DND-41 (cell line): ENCODE data around the gene PPP1R13L.

ENCODE experiments used
- ATAC-seq: fragments of 200-7000 bp; cut with Tn5 transposase; 3 replicates; pipeline ENCODE4 v1.9.1; 2021; ENCODE audit warnings: low read depth; ENCODE audit not compliant: insufficient read depth
- DNase-seq: peaks from one replicate; pipeline ENCODE4 v3.0.0-alpha.2; 2020
- H2AFZ ChIP-seq: 2 replicates; pipeline ENCODE4 v1.6.0; 2012; ENCODE audit warnings: low read depth, low read length
- H3K27ac ChIP-seq: 2 replicates; pipeline ENCODE4 v1.5.1; 2012; ENCODE audit warnings: low read length, inconsistent platforms
- H3K27me3 ChIP-seq: fragments of 200-600 bp; sonication (generic); 2 replicates; pipeline ENCODE4 v1.6.0; 2012; ENCODE audit warnings: low read length, mild to moderate bottlenecking, inconsistent platforms; ENCODE audit not compliant: insufficient read depth, poor library complexity
- H3K36me3 ChIP-seq: 2 replicates; pipeline ENCODE4 v1.5.1; 2012; ENCODE audit warnings: low read length, inconsistent platforms; ENCODE audit not compliant: insufficient read depth
- H3K4me1 ChIP-seq: 2 replicates; pipeline ENCODE4 v1.5.1; 2012; ENCODE audit warnings: mild to moderate bottlenecking, low read length; ENCODE audit not compliant: insufficient read depth
- H3K4me2 ChIP-seq: 2 replicates; pipeline ENCODE4 v1.6.0; 2012; ENCODE audit warnings: mild to moderate bottlenecking, moderate library complexity, low read length, inconsistent platforms; ENCODE audit not compliant: insufficient read depth
- H3K4me3 ChIP-seq, 2 experiments: fragments of 200-600 bp in 1 of 2; shearing (Covaris generic) in 1 of 2; 2 replicates each; pipeline ENCODE4 v1.5.1; 2012 to 2016; ENCODE audit warnings: inconsistent platforms in 2 of 2, low read length in 2 of 2, mild to moderate bottlenecking in 2 of 2, low read depth in 1 of 2, moderate library complexity in 1 of 2
- H3K79me2 ChIP-seq: 2 replicates; pipeline ENCODE4 v1.6.0; 2012; ENCODE audit warnings: low read length, inconsistent platforms; ENCODE audit not compliant: insufficient read depth
- H3K9ac ChIP-seq: 2 replicates; pipeline ENCODE4 v1.6.0; 2012; ENCODE audit warnings: low read depth, mild to moderate bottlenecking, inconsistent platforms, low read length, moderate library complexity
- H3K9me3 ChIP-seq: 2 replicates; pipeline ENCODE4 v1.5.1; 2012; ENCODE audit warnings: low read length, moderate library complexity, mild to moderate bottlenecking, inconsistent platforms; ENCODE audit not compliant: insufficient read depth, severe bottlenecking
- H4K20me1 ChIP-seq: 2 replicates; pipeline ENCODE4 v1.6.0; 2012; ENCODE audit warnings: low read length; ENCODE audit not compliant: insufficient read depth
- CTCF ChIP-seq: IDR thresholded peaks from 2 replicates; pipeline ENCODE4 v1.5.1; 2012; ENCODE audit warnings: borderline replicate concordance, low read length, moderate library complexity, mild to moderate bottlenecking; ENCODE audit not compliant: poor library complexity, severe bottlenecking; ENCODE audit errors: extremely low read depth
- EZH2 ChIP-seq: IDR thresholded peaks from 3 replicates; pipeline ENCODE4 v1.6.1; 2012; ENCODE audit warnings: borderline replicate concordance, low read depth, mild to moderate bottlenecking, moderate library complexity, low read length, inconsistent platforms; ENCODE audit not compliant: severe bottlenecking

Gene PPP1R13L

GRCh38 chr19:45333609-45334303, 71.1 kb downstream of the PPP1R13L start:
- Histone ChIP-seq H3K4me2 (no peak overlapping the region), H2AFZ (no peak overlapping the region), H4K20me1 (no peaks in the 10 kb centered on the region), H3K79me2 (no peaks in the 10 kb centered on the region), H3K4me3 (no peak overlapping the region), H3K9ac (no peak overlapping the region), H3K9me3 (no peaks in the 10 kb centered on the region), H3K27ac (no peak overlapping the region), H3K27me3 (no peaks in the 10 kb centered on the region), H3K4me1 (peaks cover 5% of the 10 kb centered on the region; the same call in 1 of the 2 replicates), H3K36me3 (no peaks in the 10 kb centered on the region)
- DNase-seq (no peak), ATAC-seq (no peak)
- no peak for TF ChIP-seq EZH2
- no peak for TF ChIP-seq CTCF

GRCh38 chr19:45331411-45331810, 73.5 kb downstream of the PPP1R13L start:
- no peaks in the 10 kb centered on the region for H4K20me1 ChIP-seq
- no peak for ATAC-seq
- TF ChIP-seq EZH2 (no peak), CTCF (no peak)
- no peaks in the 10 kb centered on the region for H3K9me3 ChIP-seq
- H3K79me2 ChIP-seq: no peaks in the 10 kb centered on the region
- no peaks in the 10 kb centered on the region for H3K36me3 ChIP-seq
- H2AFZ ChIP-seq: no peak overlapping the region
- H3K27ac ChIP-seq: no peak overlapping the region
- no peak overlapping the region for H3K9ac ChIP-seq
- DNase-seq: no peak
- no peak overlapping the region for H3K4me3 ChIP-seq
- H3K4me2 ChIP-seq: no peak overlapping the region
- no peaks in the 10 kb centered on the region for H3K4me1 ChIP-seq
- H3K27me3 ChIP-seq: no peaks in the 10 kb centered on the region
